IMR-90 (cell line): ENCODE results near the gene CELSR1. TPM values are rescaled to one million over a fixed set of nuclear protein-coding genes. Genes with fewer than 3 reads are reported as not detected.

ENCODE experiments used
- ATAC-seq: fragments of 200-7000 bp; cut with Tn5 transposase; 2 replicates; pipeline ENCODE4 v1.9.1; 2020; ENCODE audit warnings: low read depth, mild to moderate bottlenecking, moderate library complexity
- BruUV-seq: library from RNA; stranded (reverse); fragments of 400-500 nt; replicated peaks from 2 replicates; lab custom pipeline; 2021; lab: Mats Ljungman, UMichigan
- CTCF ChIA-PET: fragments of 300-600 bp; formaldehyde crosslinking; extraction: SDS; loops from one replicate; lab custom pipeline; 2021; ENCODE audit warnings: antibody characterized with exemption; lab: Yijun Ruan, JAX
- POLR2A ChIA-PET: fragments of 300-600 bp; sonication (Branson Sonifier 250); formaldehyde crosslinking; loops from one replicate; lab custom pipeline; 2022; ENCODE audit warnings: antibody characterized with exemption; ENCODE audit not compliant: unreplicated experiment; lab: Charles Lee
- DNase-seq: peaks from one replicate; pipeline ENCODE4 v3.0.0; 2013
- H2AFZ ChIP-seq: replicated peaks from 2 replicates; pipeline ENCODE3; 2013; ENCODE audit warnings: low read length, mild to moderate bottlenecking; ENCODE audit not compliant: poor library complexity
- H2AK5ac ChIP-seq: 2 replicates; pipeline ENCODE4 v1.6.1; 2013; ENCODE audit warnings: low read depth, low read length, inconsistent platforms
- H2AK9ac ChIP-seq: replicated peaks from 2 replicates; pipeline ENCODE3; 2013; ENCODE audit warnings: mild to moderate bottlenecking, low read depth, low read length, moderate library complexity; ENCODE audit not compliant: poor library complexity
- H2BK120ac ChIP-seq: 2 replicates; pipeline ENCODE4 v1.6.1; 2013; ENCODE audit warnings: low read depth, low read length, inconsistent platforms
- H2BK15ac ChIP-seq: 3 replicates; pipeline ENCODE4 v1.6.1; 2013; ENCODE audit warnings: low read depth, low read length, inconsistent platforms
- H2BK20ac ChIP-seq: 2 replicates; pipeline ENCODE4 v1.6.1; 2013; ENCODE audit warnings: low read depth, mild to moderate bottlenecking, inconsistent platforms, low read length, moderate library complexity
- H2BK5ac ChIP-seq: 2 replicates; pipeline ENCODE4 v1.6.1; 2013; ENCODE audit warnings: mild to moderate bottlenecking, low read depth, low read length, inconsistent platforms; ENCODE audit not compliant: poor library complexity, severe bottlenecking
- H3K14ac ChIP-seq: replicated peaks from 2 replicates; pipeline ENCODE4 v1.6.1; 2013; ENCODE audit warnings: low read depth, low read length, inconsistent platforms
- H3K18ac ChIP-seq: 2 replicates; pipeline ENCODE4 v1.6.1; 2013; ENCODE audit warnings: low read depth, low read length, control low read depth
- H3K23ac ChIP-seq: 2 replicates; pipeline ENCODE4 v1.6.1; 2013; ENCODE audit warnings: low read depth, low read length, inconsistent platforms
- H3K27ac ChIP-seq: 2 replicates; pipeline ENCODE4 v1.5.1; 2013; ENCODE audit warnings: mild to moderate bottlenecking, control low read depth, low read length; ENCODE audit not compliant: insufficient read depth
- H3K27me3 ChIP-seq: 2 replicates; pipeline ENCODE4 v1.6.1; 2013; ENCODE audit warnings: low read length; ENCODE audit not compliant: control insufficient read depth, insufficient read depth
- H3K36me3 ChIP-seq: 2 replicates; pipeline ENCODE4 v1.6.1; 2013; ENCODE audit warnings: low read length, mixed read lengths; ENCODE audit not compliant: control insufficient read depth, insufficient read depth
- H3K4ac ChIP-seq: 2 replicates; pipeline ENCODE4 v1.6.1; 2013; ENCODE audit warnings: low read depth, low read length, inconsistent platforms
- H3K4me1 ChIP-seq: 2 replicates; pipeline ENCODE4 v1.6.1; 2013; ENCODE audit warnings: low read length, mixed read lengths; ENCODE audit not compliant: control insufficient read depth, insufficient read depth
- H3K4me2 ChIP-seq: 2 replicates; pipeline ENCODE4 v1.6.1; 2013; ENCODE audit warnings: low read depth, mild to moderate bottlenecking, control low read depth, low read length, moderate library complexity
- H3K4me3 ChIP-seq: 2 replicates; pipeline ENCODE4 v1.5.1; 2013; ENCODE audit warnings: low read depth, mild to moderate bottlenecking, control low read depth, low read length, moderate library complexity; ENCODE audit not compliant: insufficient read depth
- H3K56ac ChIP-seq: 2 replicates; pipeline ENCODE4 v1.6.1; 2013; ENCODE audit warnings: low read length, inconsistent platforms; ENCODE audit not compliant: insufficient read depth; ENCODE audit errors: extremely low read depth
- H3K79me1 ChIP-seq, 2 experiments: 2 replicates each; pipeline ENCODE4 v1.6.1; 2013; ENCODE audit warnings: low read length in 2 of 2, inconsistent platforms in 1 of 2, low read depth in 1 of 2
- H3K9ac ChIP-seq: 2 replicates; pipeline ENCODE4 v1.6.1; 2013; ENCODE audit warnings: low read depth, low read length, control low read depth
- H3K9me1 ChIP-seq: 2 replicates; pipeline ENCODE4 v1.6.1; 2013; ENCODE audit warnings: low read length, inconsistent platforms; ENCODE audit not compliant: insufficient read depth
- H3K9me3 ChIP-seq: 2 replicates; pipeline ENCODE4 v1.6.1; 2013; ENCODE audit warnings: low read length; ENCODE audit not compliant: control insufficient read depth, insufficient read depth
- H4K20me1 ChIP-seq: 2 replicates; pipeline ENCODE4 v1.6.1; 2013; ENCODE audit warnings: low read length, inconsistent platforms; ENCODE audit not compliant: insufficient read depth
- H4K5ac ChIP-seq: 2 replicates; pipeline ENCODE4 v1.6.1; 2013; ENCODE audit warnings: mild to moderate bottlenecking, low read depth, low read length, control low read depth
- H4K8ac ChIP-seq, 2 experiments: 2 replicates each; pipeline ENCODE4 v1.6.1; 2013; ENCODE audit warnings: low read depth in 2 of 2, low read length in 2 of 2, control low read depth in 1 of 2, inconsistent platforms in 1 of 2
- H4K91ac ChIP-seq: 2 replicates; pipeline ENCODE4 v1.6.1; 2013; ENCODE audit warnings: low read depth, low read length, inconsistent platforms; ENCODE audit not compliant: insufficient read depth
- POLR2A ChIP-seq: IDR thresholded peaks from 2 replicates; pipeline ENCODE4 v1.6.1; 2012; ENCODE audit warnings: mild to moderate bottlenecking, low read depth, low read length
- USF2 ChIP-seq: fragments of 150-350 bp; IDR thresholded peaks from 2 replicates; pipeline ENCODE4 v1.6.1; 2017; ENCODE audit warnings: mild to moderate bottlenecking, antibody characterized with exemption, low read length, low read depth
- WGBS, 2 experiments: methylation state at CpG; one replicate each; pipeline versions ENCODE4 v1.1.5 to v1.1.7; 2013; ENCODE audit warnings: missing lambda C conversion rate in 2 of 2; ENCODE audit not compliant: insufficient read length in 1 of 2; ENCODE audit errors: extremely low coverage in 2 of 2; 5-methylcytosine and 5-hydroxymethylcytosine counted together
- dilution Hi-C: fragments of 300-500 bp; cut with HindIII; formaldehyde crosslinking; loops from one replicate; pipeline ENCODE4 v1.14.3; 2018; ENCODE audit warnings: low sequenced_read_pairs; ENCODE audit not compliant: unreplicated experiment
- in situ Hi-C: fragments of 300-500 bp; cut with MboI; formaldehyde crosslinking; loops from 3 replicates; pipeline ENCODE4 v1.14.3; 2019; ENCODE audit warnings: low sequenced_read_pairs, inconsistent platforms, mixed read lengths
- intact Hi-C: fragments of 100-400 bp; cut with micrococcal nuclease; formaldehyde crosslinking; loops from 2 replicates; pipeline ENCODE4 v1.10.0; 2022
- polyA plus RNA-seq, 3 experiments: library from polyadenylated mRNA; depleted of rRNA; stranded (reverse); fragments of >200 nt; gene quantifications; 2 replicates each; pipeline ENCODE4 v1.2.3, GENCODE V29; 2012; ENCODE audit warnings: low replicate concordance in 1 of 3
- total RNA-seq: library from RNA; depleted of rRNA; stranded (reverse); fragments of >200 nt; gene quantifications from 2 replicates; pipeline ENCODE4 v1.2.3, GENCODE V29; 2012

Gene CELSR1
- total and polyA plus RNA-seq, 2 of the 4 experiments (the other 2 are of a cell fraction): 0.36 to 0.82 TPM

DNA sequence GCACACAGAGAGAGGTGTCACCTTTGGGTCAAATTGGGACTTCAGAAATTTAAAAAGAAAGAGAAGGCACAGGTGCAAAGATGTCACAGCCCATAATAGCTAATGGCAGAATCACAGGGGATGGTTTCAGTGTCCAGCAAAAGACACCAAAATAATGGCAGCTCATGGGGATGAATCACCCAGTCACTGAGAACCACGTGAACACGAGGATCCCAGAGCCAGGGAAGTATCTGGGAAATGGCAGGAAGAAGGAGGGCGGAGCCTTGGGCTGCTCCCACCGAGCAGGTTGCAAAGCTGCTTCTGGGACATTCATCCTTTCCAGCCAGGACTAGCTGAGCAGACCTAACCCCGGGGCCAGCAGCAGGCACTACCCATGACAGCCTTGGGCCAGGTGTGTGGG lies 156.3 kb downstream of the CELSR1 start:
- no peak overlapping the region for H3K9ac ChIP-seq
- POLR2A ChIA-PET: no interaction called here
- no peaks in the 10 kb centered on the region for H3K36me3 ChIP-seq
- TF ChIP-seq USF2 (peak; percentile 31; the same call in 1 of the 2 replicates), POLR2A (no peak)
- no peak overlapping the region for H2BK15ac ChIP-seq
- no peak overlapping the region for H2BK5ac ChIP-seq
- no peaks in the 10 kb centered on the region for H3K79me1 ChIP-seq
- peaks cover 2% of the 10 kb centered on the region; the same call in 1 of the 2 replicates for H3K9me3 ChIP-seq
- BruUV-seq: no TSS peak
- H3K4me1 ChIP-seq: no peaks in the 10 kb centered on the region; the same call in 1 of the 2 replicates
- H4K20me1 ChIP-seq: no peaks in the 10 kb centered on the region
- H3K4me3 ChIP-seq: no peak overlapping the region
- H2BK20ac ChIP-seq: no peak overlapping the region
- no peak overlapping the region for H4K8ac ChIP-seq
- H2AK9ac ChIP-seq: no peak overlapping the region
- CTCF ChIA-PET: interaction anchor here (1.0 kb wide), 1 partner anchor 13 kb away, joined by 3 read pairs; no protein-coding TSS in a partner anchor
- DNase-seq: peak; percentile 10
- H3K56ac ChIP-seq: no peak overlapping the region
- no peak overlapping the region for H3K4me2 ChIP-seq
- H3K27ac ChIP-seq: no peak overlapping the region
- no peak overlapping the region for H3K14ac ChIP-seq
- no peak overlapping the region for H4K5ac ChIP-seq
- H2BK120ac ChIP-seq: no peak overlapping the region
- no peak overlapping the region for H2AK5ac ChIP-seq
- no CpG with 5 or more reads among the region's 5 CpGs for WGBS, 2 experiments
- ATAC-seq: no peak
- H4K91ac ChIP-seq: no peak overlapping the region
- dilution Hi-C loops (no loop called here), in situ Hi-C loops (no loop called here), intact Hi-C loops (no loop called here)
- H3K9me1 ChIP-seq: no peaks in the 10 kb centered on the region
- no peak overlapping the region for H3K23ac ChIP-seq
- H2AFZ ChIP-seq: peak overlapping the region; percentile 33
- H3K18ac ChIP-seq: no peak overlapping the region
- no peak overlapping the region for H3K4ac ChIP-seq
- H3K27me3 ChIP-seq: peaks cover 12% of the 10 kb centered on the region; the same call in 1 of the 2 replicates
